HEK293 (cell line): ENCODE measurements around the gene ARAP3.

Source experiments
- CTCF ChIA-PET: fragments of 350-600 bp; formaldehyde crosslinking; extraction: SDS; loops from one replicate; lab custom pipeline; 2021; ENCODE audit warnings: antibody characterized with exemption; lab: Yijun Ruan, JAX
- POLR2A ChIA-PET: fragments of 300-600 bp; formaldehyde crosslinking; extraction: SDS; loops from one replicate; lab custom pipeline; 2020; ENCODE audit warnings: antibody characterized with exemption, inconsistent platforms; lab: Yijun Ruan, JAX
- H3K27ac ChIP-seq: fragments of 200-500 bp; sonication (Bioruptor generic); 2 replicates; pipeline ENCODE4 v1.5.1; 2014; ENCODE audit warnings: low read depth, low read length, control low read depth, inconsistent platforms; ENCODE audit errors: extremely low read depth
- H3K36me3 ChIP-seq, 2 experiments: fragments of 200-500 bp in 1 of 2; sonication (Bioruptor generic) in 1 of 2; 1 replicate in 1 of 2; 2 replicates in 1 of 2; pipeline ENCODE4 v1.5.1; 2014 to 2017; ENCODE audit warnings: inconsistent platforms in 2 of 2, low read length in 2 of 2; ENCODE audit not compliant: control insufficient read depth in 2 of 2, insufficient read depth in 1 of 2
- H3K4me1 ChIP-seq: fragments of 200-500 bp; sonication (Bioruptor generic); 2 replicates; pipeline ENCODE4 v1.5.1; 2014; ENCODE audit warnings: mild to moderate bottlenecking, low read length, inconsistent platforms; ENCODE audit not compliant: control insufficient read depth, insufficient read depth
- H3K4me3 ChIP-seq: 2 replicates; pipeline ENCODE4 v1.5.1; 2011; ENCODE audit warnings: low read depth, mild to moderate bottlenecking, control low read depth, low read length, moderate library complexity
- H3K9me3 ChIP-seq: fragments of 200-500 bp; sonication (Bioruptor generic); 2 replicates; pipeline ENCODE4 v1.5.1; 2014; ENCODE audit warnings: low read depth, low read length, inconsistent platforms; ENCODE audit not compliant: control insufficient read depth, insufficient read depth
- IKZF3 ChIP-seq: fragments of 450-650 bp; IDR thresholded peaks from 2 replicates; pipeline ENCODE4 v1.5.0; 2018; ENCODE audit warnings: missing biosample characterization, mild to moderate bottlenecking, missing genetic modification characterization, moderate library complexity
- KLF16 ChIP-seq: fragments of 450-650 bp; formaldehyde crosslinking; IDR thresholded peaks from 2 replicates; pipeline ENCODE4 v1.5.1; 2017; ENCODE audit warnings: missing biosample characterization, missing genetic modification characterization
- KLF17 ChIP-seq: fragments of 450-650 bp; formaldehyde crosslinking; IDR thresholded peaks from 2 replicates; pipeline ENCODE4 v1.5.1; 2016; ENCODE audit warnings: missing biosample characterization, missing genetic modification characterization
- PATZ1 ChIP-seq: fragments of 450-650 bp; formaldehyde crosslinking; IDR thresholded peaks from 2 replicates; pipeline ENCODE4 v1.5.1; 2016; ENCODE audit warnings: missing biosample characterization, missing genetic modification characterization
- PRDM1 ChIP-seq: fragments of 450-650 bp; formaldehyde crosslinking; IDR thresholded peaks from 2 replicates; pipeline ENCODE4; 2016; ENCODE audit warnings: missing biosample characterization, missing genetic modification characterization
- SP2 ChIP-seq: fragments of 450-650 bp; formaldehyde crosslinking; IDR thresholded peaks from 2 replicates; pipeline ENCODE4 v1.5.1; 2016; ENCODE audit warnings: missing biosample characterization, missing genetic modification characterization
- WT1 ChIP-seq: fragments of 450-650 bp; formaldehyde crosslinking; IDR thresholded peaks from 2 replicates; pipeline ENCODE4 v1.5.1; 2016; ENCODE audit warnings: missing biosample characterization, missing genetic modification characterization
- ZBTB10 ChIP-seq: fragments of 450-650 bp; formaldehyde crosslinking; IDR thresholded peaks from 2 replicates; pipeline ENCODE4 v1.5.1; 2016; ENCODE audit warnings: missing biosample characterization, missing genetic modification characterization
- ZBTB17 ChIP-seq: fragments of 450-650 bp; formaldehyde crosslinking; IDR thresholded peaks from 2 replicates; pipeline ENCODE4 v1.5.1; 2016; ENCODE audit warnings: missing biosample characterization, missing genetic modification characterization
- ZEB2 ChIP-seq: fragments of 450-650 bp; formaldehyde crosslinking; IDR thresholded peaks from 2 replicates; pipeline ENCODE4 v1.5.1; 2016; ENCODE audit warnings: missing biosample characterization, missing genetic modification characterization
- ZNF138 ChIP-seq: fragments of 450-650 bp; formaldehyde crosslinking; IDR thresholded peaks from 2 replicates; pipeline ENCODE4 v1.5.1; 2016; ENCODE audit warnings: missing biosample characterization, missing genetic modification characterization, borderline replicate concordance
- ZNF140 ChIP-seq: fragments of 450-650 bp; formaldehyde crosslinking; IDR thresholded peaks from 2 replicates; pipeline ENCODE4 v1.5.1; 2016; ENCODE audit warnings: missing biosample characterization, missing genetic modification characterization
- ZNF175 ChIP-seq: fragments of 450-650 bp; formaldehyde crosslinking; IDR thresholded peaks from 2 replicates; pipeline ENCODE4 v1.5.1; 2016; ENCODE audit warnings: missing biosample characterization, missing genetic modification characterization
- ZNF211 ChIP-seq: fragments of 450-650 bp; formaldehyde crosslinking; IDR thresholded peaks from 2 replicates; pipeline ENCODE4 v1.5.1; 2016; ENCODE audit warnings: low read depth, missing biosample characterization, missing genetic modification characterization
- ZNF221 ChIP-seq: fragments of 450-650 bp; formaldehyde crosslinking; IDR thresholded peaks from 2 replicates; pipeline ENCODE4 v1.5.1; 2017; ENCODE audit warnings: missing biosample characterization, missing genetic modification characterization, borderline replicate concordance
- ZNF266 ChIP-seq: fragments of 450-650 bp; formaldehyde crosslinking; IDR thresholded peaks from 2 replicates; pipeline ENCODE4 v1.5.1; 2016; ENCODE audit warnings: missing biosample characterization, missing genetic modification characterization, low read depth
- ZNF292 ChIP-seq: fragments of 450-650 bp; formaldehyde crosslinking; IDR thresholded peaks from 2 replicates; pipeline ENCODE4 v1.5.1; 2016; ENCODE audit warnings: low read depth, missing biosample characterization, missing genetic modification characterization, borderline replicate concordance
- ZNF302 ChIP-seq: fragments of 450-650 bp; formaldehyde crosslinking; IDR thresholded peaks from 2 replicates; pipeline ENCODE4 v1.5.1; 2016; ENCODE audit warnings: missing biosample characterization, missing genetic modification characterization, low read depth
- ZNF324 ChIP-seq: fragments of 450-650 bp; formaldehyde crosslinking; IDR thresholded peaks from 2 replicates; pipeline ENCODE4 v1.5.1; 2016; ENCODE audit warnings: missing biosample characterization, missing genetic modification characterization
- ZNF350 ChIP-seq: fragments of 450-650 bp; formaldehyde crosslinking; IDR thresholded peaks from 2 replicates; pipeline ENCODE4 v1.5.0; 2017; ENCODE audit warnings: missing biosample characterization, mild to moderate bottlenecking, missing genetic modification characterization
- ZNF544 ChIP-seq: fragments of 450-650 bp; formaldehyde crosslinking; IDR thresholded peaks from 2 replicates; pipeline ENCODE4 v1.5.0; 2017; ENCODE audit warnings: missing biosample characterization, missing genetic modification characterization
- ZNF585B ChIP-seq: fragments of 450-650 bp; formaldehyde crosslinking; IDR thresholded peaks from 2 replicates; pipeline ENCODE4 v1.5.1; 2016; ENCODE audit warnings: missing biosample characterization, missing genetic modification characterization
- ZNF670 ChIP-seq: fragments of 450-650 bp; formaldehyde crosslinking; IDR thresholded peaks from 2 replicates; pipeline ENCODE4 v1.5.1; 2016; ENCODE audit warnings: missing biosample characterization, missing genetic modification characterization, low read depth
- ZNF76 ChIP-seq: fragments of 450-650 bp; formaldehyde crosslinking; IDR thresholded peaks from 2 replicates; pipeline ENCODE4; 2016; ENCODE audit warnings: low read depth, missing biosample characterization, missing genetic modification characterization, borderline replicate concordance
- ZNF777 ChIP-seq: fragments of 450-650 bp; formaldehyde crosslinking; IDR thresholded peaks from 2 replicates; pipeline ENCODE4 v1.5.1; 2017; ENCODE audit warnings: missing biosample characterization, missing genetic modification characterization, borderline replicate concordance
- ZNF792 ChIP-seq: fragments of 450-650 bp; formaldehyde crosslinking; IDR thresholded peaks from 2 replicates; pipeline ENCODE4 v1.5.1; 2016; ENCODE audit warnings: missing biosample characterization, missing genetic modification characterization
- ZSCAN30 ChIP-seq: fragments of 450-650 bp; IDR thresholded peaks from 2 replicates; pipeline ENCODE4 v1.5.1; 2018; ENCODE audit warnings: missing biosample characterization, mild to moderate bottlenecking, missing genetic modification characterization, moderate library complexity
- TF ChIP-seq, protein P1 (sequence below): fragments of 450-650 bp; formaldehyde crosslinking; IDR thresholded peaks from 2 replicates; pipeline ENCODE4 v1.5.1; 2016; ENCODE audit warnings: missing biosample characterization, missing genetic modification characterization

Gene ARAP3

GRCh38 chr5:141637123-141637766 lies 44.8 kb downstream of the ARAP3 start (continued):
- TF ChIP-seq ZNF175: no peak
- TF ChIP-seq ZNF777 (tag by site-specific recombination): peak; percentile 56; the same call in 1 of the 2 replicates
- TF ChIP-seq ZNF211 (tag by site-specific recombination): no peak
- TF ChIP-seq ZNF792 (tag by site-specific recombination): no peak
- TF ChIP-seq, protein P1, sequence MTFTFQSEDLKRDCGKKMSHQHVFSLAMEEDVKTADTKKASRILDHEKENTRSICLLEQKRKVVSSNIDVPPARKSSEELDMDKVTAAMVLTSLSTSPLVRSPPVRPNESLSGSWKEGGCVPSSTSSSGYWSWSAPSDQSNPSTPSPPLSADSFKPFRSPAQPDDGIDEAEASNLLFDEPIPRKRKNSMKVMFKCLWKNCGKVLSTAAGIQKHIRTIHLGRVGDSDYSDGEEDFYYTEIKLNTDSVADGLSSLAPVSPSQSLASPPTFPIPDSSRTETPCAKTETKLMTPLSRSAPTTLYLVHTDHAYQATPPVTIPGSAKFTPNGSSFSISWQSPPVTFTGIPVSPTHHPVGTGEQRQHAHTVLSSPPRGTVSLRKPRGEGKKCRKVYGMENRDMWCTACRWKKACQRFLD (tag by site-specific recombination): 0 out of 2 replicates have a peak, but pooled peaks have one; percentile 10
- TF ChIP-seq ZBTB17 (tag by site-specific recombination): peak; percentile 76
- no peak for TF ChIP-seq PRDM1 (tag by site-specific recombination)
- TF ChIP-seq ZNF140 (tag by site-specific recombination): no peak
- TF ChIP-seq ZBTB10 (tag by site-specific recombination): no peak
- no peak for TF ChIP-seq ZNF292 (tag by site-specific recombination)
- TF ChIP-seq ZSCAN30 (tag by site-specific recombination): no peak
- no peak for TF ChIP-seq ZNF138 (tag by site-specific recombination)
- TF ChIP-seq ZNF221 (tag by site-specific recombination): no peak
- TF ChIP-seq KLF16 (tag by site-specific recombination): no peak
- TF ChIP-seq WT1 (tag by site-specific recombination): no peak
- peak; percentile 50; the same call in 1 of the 2 replicates for TF ChIP-seq ZEB2 (tag by site-specific recombination)

GRCh38 chr5:141636413-141637122 lies 45.5 kb downstream of the ARAP3 start, which contains the start of the genes HDAC3 and RELL2:
Gene HDAC3, minus strand, starts transcription at chr5:141636849. Its CDS starts 59 bp downstream, at chr5:141636790.
Gene RELL2, plus strand, starts transcription at chr5:141636997. Its CDS starts 1,229 bp downstream, at chr5:141638226.
- Histone ChIP-seq H3K27ac (peak within 1 kb of the TSS; percentile 63; the same call in 1 of the 2 replicates), H3K4me3 (peak within 1 kb of the TSS; percentile 97), H3K9me3 (no peaks in the 10 kb centered on the region), H3K36me3 (peaks cover 20 to 39% of the 10 kb centered on the region in 2 experiments), H3K4me1 (peaks cover 6% of the 10 kb centered on the region)
- POLR2A ChIA-PET: interaction anchor here (0.6 to 2.7 kb wide), 27 partner anchors 9 to 913 kb away, joined by 3 to 42 read pairs (median 4); partner anchors contain the start of genes DELE1, DIAPH1, FCHSD1 and RNF14
- CTCF ChIA-PET: interaction anchor here (0.7 to 12.5 kb wide), 10 partner anchors 13 to 561 kb away, joined by 3 to 125 read pairs (median 4); partner anchors contain the start of gene DIAPH1
- no peak for TF ChIP-seq ZNF670 (tag by site-specific recombination)
- 0 out of 2 replicates have a peak, but pooled peaks have one; percentile 6 for TF ChIP-seq KLF17
- peak; percentile 72; the same call in 1 of the 2 replicates for TF ChIP-seq ZNF76 (tag by site-specific recombination)
- TF ChIP-seq ZNF350 (tag by site-specific recombination): no peak
- no peak for TF ChIP-seq ZNF302 (tag by site-specific recombination)
- TF ChIP-seq IKZF3 (tag by site-specific recombination): peak; percentile 67
- TF ChIP-seq ZNF324 (tag by site-specific recombination): no peak
- no peak for TF ChIP-seq ZNF544 (tag by site-specific recombination)
- TF ChIP-seq PATZ1 (tag by site-specific recombination): peak; percentile 52
- no peak for TF ChIP-seq ZNF585B (tag by site-specific recombination)
- no peak for TF ChIP-seq ZNF266
- peak; percentile 59 for TF ChIP-seq SP2 (tag by site-specific recombination)
